Left cardiac atrium (tissue), 4 donors: ENCODE data around the gene C1QTNF12. TPM values are rescaled to one million over a fixed set of nuclear protein-coding genes. Genes with fewer than 3 reads are reported as not detected.

Source experiments
- ATAC-seq, 2 donors: fragments of 200-7000 bp; cut with Tn5 transposase; one replicate each; pipeline ENCODE4 v1.9.1; 2020; ENCODE audit warnings: mild to moderate bottlenecking in 2 of 2, moderate library complexity in 2 of 2
- DNase-seq: peaks from one replicate; pipeline ENCODE4 v3.0.0-alpha.2; 2020
- intact Hi-C, 2 donors: fragments of 100-400 bp; cut with DNase I; formaldehyde crosslinking; loops; one replicate each; pipeline versions ENCODE4 v1.14.1 to v1.15.1; 2022 to 2023
- total RNA-seq, 2 donors: library from RNA; stranded (reverse); fragmentation: NEBNext Ultra II Directional; extraction: Animal tissue kit (Norgen Biotek cat#: 25700); gene quantifications; one replicate each; pipeline ENCODE4 v1.2.1, GENCODE V29; 2021
- donor health status: DM: no; HTN: yes; CAD: no.
- donor health status: DM: no; HTN: yes; CAD: no; lungs with severe emphysema.
- donor health status: DM: yes; HTN: yes; CAD: no.
- donor health status: Dilated cardiomyopathy.

The C1QTNF12 gene
- total RNA-seq, 2 donors from 2014 or later, result 1.5 TPM; not detected in 1

- intact Hi-C loops, result no loop called here
- ATAC-seq (peak in 1 of 2 donors; percentile 9), DNase-seq (no peak)
Observed at GRCh38 chr1:1221887-1222574, 24.5 kb downstream of the C1QTNF12 start.

DNA sequence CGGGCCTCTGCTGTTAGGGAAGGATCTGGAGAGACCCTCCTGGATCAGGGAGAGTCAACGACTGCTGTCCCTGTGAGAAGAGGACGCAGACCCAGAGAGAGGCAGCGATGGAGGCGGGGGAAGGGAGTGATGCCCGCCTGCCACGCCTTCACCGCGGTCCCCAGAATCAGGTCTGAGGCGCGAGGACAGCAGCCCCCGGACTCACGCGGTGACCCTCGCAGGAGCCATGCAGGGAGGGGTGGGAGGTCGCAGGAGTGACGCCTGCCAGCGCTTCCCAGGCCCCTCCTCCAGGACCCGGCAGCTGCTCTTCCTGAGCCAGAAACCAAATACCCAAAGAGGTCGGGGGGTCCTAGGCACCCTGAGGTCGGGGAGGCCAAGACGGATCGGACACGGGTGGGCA lies 26.3 kb downstream of the C1QTNF12 start:
- intact Hi-C loops, result no loop called here

GRCh38 chr1:1219341-1219740 lies 27.2 kb downstream of the C1QTNF12 start:
- intact Hi-C loops, result no loop called here
- DNase-seq (no peak), ATAC-seq (no peak)

More for the DNA sequence above, 26.3 kb downstream of the C1QTNF12 start:
- ATAC-seq, result no peak
- DNase-seq, result no peak

- ATAC-seq (no peak), DNase-seq (no peak)
- intact Hi-C loops, result no loop called here
Observed at GRCh38 chr1:1218524-1219200, 27.9 kb downstream of the C1QTNF12 start.

- DNase-seq (no peak), ATAC-seq (no peak)
- intact Hi-C loops, result no loop called here
Observed at GRCh38 chr1:1217621-1218523, 28.6 kb downstream of the C1QTNF12 start.

- intact Hi-C loops, result no loop called here
- ATAC-seq (no peak), DNase-seq (no peak)
Observed at GRCh38 chr1:1216770-1217620, 29.5 kb downstream of the C1QTNF12 start.

DNA sequence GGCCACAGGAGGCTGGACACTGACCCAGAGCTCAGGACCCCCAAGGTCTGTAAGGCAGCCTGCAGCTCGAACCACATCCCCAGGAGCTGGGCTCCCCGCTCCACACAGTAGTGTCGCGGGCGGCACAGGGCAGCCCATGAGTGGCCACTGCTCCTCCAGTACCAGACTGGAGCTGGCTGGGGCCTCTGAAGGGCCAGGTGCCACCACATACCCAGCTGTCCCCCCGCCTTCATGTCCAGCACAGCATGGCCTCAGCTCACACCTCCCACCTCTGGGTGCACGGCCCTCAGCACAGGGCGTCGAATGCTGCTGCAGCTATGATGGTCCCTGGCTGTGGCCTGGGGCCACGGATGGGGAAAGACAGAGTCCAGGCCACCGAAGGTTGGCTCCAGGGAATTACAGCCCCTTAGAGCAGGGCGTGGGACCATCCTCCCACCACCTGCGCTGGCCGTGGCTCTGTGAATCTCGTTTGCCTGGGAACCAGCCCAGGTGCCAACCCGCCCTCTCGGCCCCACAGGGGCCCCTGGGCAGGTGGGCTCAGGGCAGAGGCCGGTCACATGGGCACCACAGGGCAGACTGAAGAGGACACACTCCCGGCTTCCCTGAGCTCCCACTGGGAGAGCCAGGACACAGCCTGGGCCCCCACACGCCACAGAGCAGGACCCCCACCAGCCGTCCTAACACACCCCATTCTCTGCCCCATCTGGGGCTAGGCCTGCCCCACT lies 30.5 kb downstream of the C1QTNF12 start:
- ATAC-seq, result no peak
- intact Hi-C loops, result no loop called here
- no peak for DNase-seq

DNA sequence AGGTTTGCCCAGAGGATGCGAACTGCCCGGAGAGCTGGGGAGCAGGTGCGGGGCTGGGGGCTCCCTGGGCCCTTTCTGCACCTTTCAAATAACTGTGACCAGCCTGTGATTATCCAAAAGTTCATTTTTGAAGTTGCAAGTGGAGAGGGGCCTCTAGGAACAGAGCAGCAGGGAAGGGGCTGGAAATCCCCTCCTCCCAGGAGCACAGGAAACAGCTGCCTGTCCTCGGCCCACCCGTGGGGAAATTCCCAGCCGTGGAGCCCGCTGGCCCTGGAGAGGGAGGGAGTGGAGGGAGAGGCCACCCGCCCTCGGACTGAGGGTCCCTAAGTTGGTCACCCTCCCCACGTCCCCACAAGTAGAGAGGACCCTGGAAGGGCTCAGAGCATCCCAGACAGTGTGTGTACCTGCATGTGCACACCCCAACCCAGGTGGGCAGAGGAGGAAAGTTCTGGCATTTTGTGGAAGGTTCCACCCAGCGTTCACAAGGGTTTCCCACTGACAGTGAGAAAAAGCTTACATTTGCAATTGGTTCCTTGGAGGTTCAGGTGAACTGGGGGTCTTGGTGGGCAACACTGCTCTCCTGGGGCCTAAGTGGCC lies 31.3 kb downstream of the C1QTNF12 start:
- ATAC-seq (no peak), DNase-seq (no peak)
- intact Hi-C loops, result no loop called here

GRCh38 chr1:1213345-1214265 lies 32.9 kb downstream of the C1QTNF12 start, which contains the start of gene TNFRSF4:
TSS of gene TNFRSF4 (minus strand) at chr1:1214153. CDS start at chr1:1214127, 26 bp downstream.
- intact Hi-C loops, result no loop called here
- DNase-seq (peak; percentile 28), ATAC-seq (no peak)

GRCh38 chr1:1212780-1213344 lies 33.7 kb downstream of the C1QTNF12 start:
- DNase-seq (peak; percentile 71), ATAC-seq (peak; percentile 33 to 42)
- intact Hi-C loops, result no loop called here

DNA sequence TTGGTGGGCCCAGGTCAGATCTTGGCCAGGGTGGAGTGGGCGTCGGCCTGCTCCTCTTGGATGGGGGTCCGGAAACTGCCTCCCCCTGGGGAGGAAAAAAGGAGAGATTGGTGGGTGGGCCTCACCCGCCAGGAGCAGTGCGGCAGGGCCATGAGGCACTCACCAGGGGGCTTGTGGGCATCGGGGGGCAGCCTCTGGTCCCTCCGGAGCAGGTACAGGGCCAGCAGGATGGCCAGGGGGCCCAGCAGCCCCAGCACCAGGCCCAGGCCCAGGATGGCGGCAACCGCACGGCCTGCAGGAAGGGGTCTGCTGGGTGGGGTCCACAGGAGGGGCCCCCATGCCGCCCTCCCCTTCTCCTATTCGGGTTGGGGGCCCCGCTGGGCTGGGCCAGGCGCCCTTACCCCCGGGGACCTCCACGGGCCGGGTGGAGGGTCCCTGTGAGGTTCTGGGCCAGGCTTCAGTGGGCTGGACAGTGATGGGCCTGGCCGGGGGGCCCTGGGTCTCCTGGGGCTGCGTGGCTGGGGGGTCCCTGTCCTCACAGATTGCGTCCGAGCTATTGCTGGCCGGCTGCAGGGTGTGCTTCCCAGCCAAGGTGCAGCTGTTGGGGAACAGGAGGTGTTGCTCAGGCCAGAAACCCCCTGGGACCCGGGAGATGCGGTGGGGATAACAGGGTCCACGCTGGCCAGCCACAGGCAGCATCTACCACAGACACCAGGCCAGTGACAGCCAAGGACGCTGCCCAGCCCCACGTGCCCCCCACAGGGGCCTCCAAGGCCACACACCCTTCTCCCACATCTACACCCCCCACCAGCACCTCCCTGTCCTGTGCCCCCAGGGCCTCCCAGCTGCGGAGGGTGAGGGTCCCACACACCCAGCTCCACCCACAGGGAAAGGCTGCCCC lies 34.7 kb downstream of the C1QTNF12 start:
- intact Hi-C loops, result no loop called here
- DNase-seq (peak; percentile 15), ATAC-seq (no peak)

DNA sequence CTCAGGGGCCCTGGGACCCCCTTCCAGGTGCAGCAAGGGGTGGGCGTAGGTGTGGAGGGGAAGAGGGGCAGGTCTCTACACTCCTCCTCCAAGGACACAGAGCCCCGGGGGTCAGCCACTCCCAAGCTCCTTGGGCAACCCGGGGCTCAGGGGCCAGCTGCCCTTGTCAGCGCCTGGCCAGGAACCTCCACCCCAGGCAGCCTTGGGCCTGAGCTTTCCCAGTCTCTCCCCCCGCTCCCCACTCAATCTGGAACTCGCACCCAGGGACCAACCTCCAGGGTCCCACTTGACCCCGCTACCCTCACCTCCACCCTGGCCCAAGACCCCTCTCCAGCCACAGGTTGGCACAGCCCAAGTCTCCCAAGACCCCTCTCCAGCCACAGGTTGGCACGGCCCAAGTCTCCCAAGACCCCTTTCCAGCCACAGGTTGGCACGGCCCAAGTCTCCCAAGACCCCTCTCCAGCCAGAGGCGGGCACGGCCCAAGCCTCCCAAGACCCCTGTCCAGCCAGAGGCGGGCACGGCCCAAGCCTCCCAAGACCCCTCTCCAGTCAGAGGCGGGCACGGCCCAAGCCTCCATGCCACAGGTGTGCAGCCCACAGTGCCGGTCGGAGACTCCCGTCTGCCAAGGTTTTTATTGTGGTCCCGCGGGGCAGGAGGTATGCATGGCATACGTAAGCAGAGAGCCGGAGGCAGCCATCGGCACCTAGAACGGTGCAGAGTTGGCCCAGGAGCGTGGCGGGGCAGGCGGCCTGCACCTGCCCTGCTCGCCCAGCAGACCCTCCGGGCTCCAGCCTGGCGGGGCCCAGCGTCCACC lies 35.6 kb downstream of the C1QTNF12 start:
- DNase-seq (peak; percentile 22), ATAC-seq (no peak)
- intact Hi-C loops, result no loop called here

DNA sequence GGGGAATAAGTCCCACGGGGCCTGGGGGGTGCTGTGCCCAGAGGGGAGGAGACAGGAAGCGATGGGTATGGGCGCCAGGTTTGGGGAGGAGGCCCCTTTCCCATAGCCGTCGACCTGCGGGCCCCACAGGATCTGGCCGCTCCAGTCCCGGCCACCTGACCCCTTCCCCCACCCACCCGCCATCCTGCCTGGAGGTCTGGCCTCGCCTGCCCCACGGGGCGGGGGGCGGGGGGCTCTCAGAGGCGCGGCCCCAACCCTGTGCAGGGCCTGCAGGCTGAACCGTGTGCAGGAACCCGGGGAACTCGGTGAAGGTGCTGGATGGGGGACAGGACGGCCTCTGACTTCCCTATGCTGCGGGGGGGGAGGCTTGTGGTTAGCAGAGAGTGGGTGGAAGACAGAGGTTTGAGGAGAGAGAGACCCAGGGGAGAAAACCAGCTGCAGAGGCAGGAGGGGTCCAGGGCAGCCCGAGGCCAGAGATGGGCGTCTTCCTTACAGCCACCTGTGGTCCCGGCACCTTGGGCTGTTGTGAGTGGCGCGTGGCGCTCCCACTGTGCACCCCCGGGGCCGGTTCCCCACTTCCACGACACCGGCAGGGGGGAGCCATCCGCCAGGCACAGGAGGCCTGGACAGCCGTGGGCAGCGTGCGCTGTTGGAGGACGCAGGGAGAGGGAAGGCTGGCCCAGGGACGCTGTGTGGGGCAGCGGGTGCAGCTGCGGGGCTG lies 37.6 kb downstream of the C1QTNF12 start:
- intact Hi-C loops, result no loop called here
- ATAC-seq (no peak), DNase-seq (peak; percentile 20)

GRCh38 chr1:1207571-1207892 lies 39.0 kb downstream of the C1QTNF12 start:
- ATAC-seq, result no peak
- no peak for DNase-seq
- intact Hi-C loops, result no loop called here
